ENCODE data around the gene CYTH3. TPM values are rescaled to one million over a fixed set of nuclear protein-coding genes. Genes with fewer than 3 reads are reported as not detected.

CYTH3 gene
- total and polyA plus RNA-seq, 2 donors (not counting 3 experiments of a cell fraction or from before 2014, with no cell fraction given): 8.6 to 11.2 TPM

GRCh38 chr7:6133249-6133648 is 139.2 kb downstream of the CYTH3 start:
- Histone ChIP-seq H3K36me3 (ENCODE audit: control insufficient read depth in 2 of 2, extremely low read depth in 1 of 2, insufficient read depth in 2 of 2, low read length in 2 of 2) (peaks cover 5 to 10% of the 10 kb centered on the region in 2 experiments), H3K9me1 (replicated peaks; ENCODE audit: control insufficient read depth, extremely low read depth, insufficient read depth, low read length) (no peaks in the 10 kb centered on the region), H3K9ac (replicated peaks; ENCODE audit: extremely low read depth, insufficient read depth, low read length) (no peak overlapping the region), H3K27ac (ENCODE audit: insufficient read depth, low read depth, low read length) (no peak overlapping the region), H3K4me1 (ENCODE audit: control insufficient read depth, extremely low read depth, insufficient read depth, low read length) (no peaks in the 10 kb centered on the region), H3K4me2 (ENCODE audit: insufficient read depth, low read length) (no peak overlapping the region), H3K79me2 (ENCODE audit: control insufficient read depth, insufficient read depth, low read length) (peaks cover 6% of the 10 kb centered on the region), H3K9me3 (replicated peaks; ENCODE audit: control insufficient read depth, insufficient read depth, low read length) (no peaks in the 10 kb centered on the region), H2AFZ (ENCODE audit: low read depth, low read length) (no peak overlapping the region), H3K4me3 (replicated peaks in 1 of 3; ENCODE audit: insufficient read depth in 1 of 3, low read depth in 1 of 3, low read length in 3 of 3) (no peak overlapping the region), H4K20me1 (replicated peaks; ENCODE audit: control insufficient read depth, extremely low read depth, insufficient read depth, low read length) (no peaks in the 10 kb centered on the region), H3K27me3 (ENCODE audit: control insufficient read depth in 2 of 2, insufficient read depth in 2 of 2, low read length in 2 of 2) (no peaks in the 10 kb centered on the region)
- TF ChIP-seq JUN (IDR thresholded peaks at IDR 0.05; ENCODE audit: borderline replicate concordance, insufficient read depth, insufficient read length, low read depth) (no peak), GATA2 (IDR thresholded peaks at IDR 0.05; ENCODE audit: insufficient read depth, insufficient read length, low read depth, low read length) (no peak), POLR2AphosphoS5 (IDR thresholded peaks at IDR 0.05; ENCODE audit: insufficient read depth, low read depth, low read length) (no peak), MAX (IDR thresholded peaks at IDR 0.05; ENCODE audit: insufficient read depth, insufficient read length) (no peak), POLR2A (IDR thresholded peaks at IDR 0.05; ENCODE audit: low read depth, low read length) (no peak), MYC (IDR thresholded peaks at IDR 0.05; ENCODE audit: low read depth, low read length) (no peak), CTCF (IDR thresholded peaks at IDR 0.05; ENCODE audit: extremely low read depth in 1 of 2, insufficient read depth in 1 of 2, low read depth in 1 of 2, low read length in 2 of 2) (no peak), FOS (IDR thresholded peaks at IDR 0.05; ENCODE audit: borderline replicate concordance, insufficient read depth, low read length) (no peak)
- ChIA-PET CTCF (no interaction called here), POLR2A (no interaction called here)
- BruUV-seq (replicated peaks): no TSS peak
- intact Hi-C loops (cut with micrococcal nuclease) (no loop called here), dilution Hi-C loops (cut with MboI; ENCODE audit: extremely low pct_ligation_motif_present, low sequenced_read_pairs) (no loop called here)
- no peak for DNase-seq (ENCODE audit: low read depth, low spot score)
- no peak for FAIRE-seq

Measured in endothelial cell of umbilical vein (primary cell).